ENCODE measurements around the gene PTPRCAP.

Gene PTPRCAP

DNA sequence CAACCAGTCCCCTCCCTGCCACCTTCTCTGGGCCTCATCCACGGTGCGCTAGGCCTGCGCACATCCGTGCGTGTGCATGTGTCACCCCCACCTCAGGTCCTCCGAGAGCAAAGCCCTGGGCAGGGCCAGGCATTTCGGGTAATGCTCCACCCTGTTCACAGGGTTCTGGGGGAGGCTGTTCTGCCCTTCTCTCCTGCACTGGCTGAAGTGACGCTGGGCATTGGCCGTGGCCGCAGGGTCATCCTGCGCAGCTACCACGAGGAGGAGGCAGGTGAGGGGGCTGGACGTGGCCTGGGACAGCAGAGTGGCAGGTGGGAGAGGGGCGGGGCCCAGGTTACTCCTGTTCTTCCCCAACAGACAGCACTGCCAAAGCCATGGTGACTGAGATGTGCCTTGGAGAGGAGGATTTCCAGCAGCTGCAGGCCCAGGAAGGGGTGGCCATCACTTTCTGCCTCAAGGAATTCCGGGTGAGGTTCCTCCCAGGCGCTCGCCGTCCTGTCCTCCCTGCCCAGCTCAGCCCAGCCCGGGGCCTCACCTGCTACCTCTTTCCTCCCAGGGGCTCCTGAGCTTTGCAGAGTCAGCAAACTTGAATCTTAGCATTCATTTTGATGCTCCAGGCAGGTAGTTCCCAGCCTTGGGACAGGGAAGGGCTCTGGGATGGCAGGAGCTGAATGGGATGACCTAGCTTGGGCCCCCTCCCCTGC is 41.8 kb downstream of the PTPRCAP start:
- no peak for DNase-seq

DNA sequence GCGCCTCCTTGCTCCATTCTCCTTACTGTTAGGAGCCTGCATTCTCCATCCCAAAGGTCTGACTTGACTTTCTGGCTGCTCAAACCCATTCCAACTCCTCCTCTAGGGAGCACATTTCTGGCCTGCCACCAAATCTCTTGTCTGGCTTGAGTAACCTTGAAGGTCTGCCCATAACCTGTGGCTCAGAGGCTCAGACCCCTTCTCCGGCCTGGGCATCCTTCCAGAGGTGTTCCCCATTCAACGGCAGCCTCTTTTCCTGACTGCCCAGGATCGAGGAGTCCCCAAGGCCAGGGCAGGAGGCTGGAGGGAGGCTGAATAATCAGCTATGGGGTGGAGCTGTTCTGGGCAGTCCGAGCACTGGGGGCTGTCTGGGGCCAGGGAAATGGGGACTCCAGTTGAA is 43.5 kb downstream of the PTPRCAP start:
- DNase-seq = no peak

DNA sequence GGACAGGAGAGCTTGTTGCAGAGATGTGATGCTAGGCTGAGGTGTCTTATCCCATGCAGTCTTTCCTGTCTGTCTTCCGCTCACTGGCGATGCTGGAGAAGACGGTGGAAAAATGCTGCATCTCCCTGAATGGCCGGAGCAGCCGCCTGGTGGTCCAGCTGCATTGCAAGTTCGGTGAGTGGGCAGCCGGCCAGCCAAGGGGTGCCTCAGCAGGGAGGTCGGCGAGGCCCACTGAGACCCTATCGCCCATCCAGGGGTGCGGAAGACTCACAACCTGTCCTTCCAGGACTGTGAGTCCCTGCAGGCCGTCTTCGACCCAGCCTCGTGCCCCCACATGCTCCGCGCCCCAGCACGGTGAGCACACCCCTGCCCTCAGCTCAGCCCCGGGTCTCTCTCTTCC is 44.0 kb downstream of the PTPRCAP start:
- DNase-seq = no peak

DNA sequence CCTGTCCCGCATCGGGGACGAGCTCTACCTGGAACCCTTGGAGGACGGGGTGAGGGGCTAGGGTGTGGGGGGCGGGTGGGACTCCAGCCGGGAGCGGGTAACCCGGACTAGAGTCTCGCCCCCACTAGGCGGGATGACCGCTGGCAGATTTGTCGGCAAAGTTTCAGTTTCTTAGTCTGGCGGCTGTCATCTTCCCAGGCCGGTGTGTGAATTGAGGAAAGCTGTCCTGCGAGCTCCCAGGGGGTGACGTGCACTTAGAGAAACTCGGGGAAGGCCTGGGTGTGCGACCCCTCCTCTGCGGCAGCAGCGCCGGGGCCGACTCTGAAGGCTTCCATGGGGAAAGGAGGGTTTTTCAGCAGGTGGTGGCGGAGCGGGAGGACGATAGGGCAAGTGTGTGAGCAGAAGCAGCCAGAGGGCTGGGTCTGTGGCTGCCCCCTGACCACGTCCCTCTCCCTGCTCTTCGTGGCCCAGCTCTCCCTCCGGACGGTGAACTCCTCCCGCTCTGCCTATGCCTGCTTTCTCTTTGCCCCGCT is 45.2 kb downstream of the PTPRCAP start:
- DNase-seq = no peak

DNA sequence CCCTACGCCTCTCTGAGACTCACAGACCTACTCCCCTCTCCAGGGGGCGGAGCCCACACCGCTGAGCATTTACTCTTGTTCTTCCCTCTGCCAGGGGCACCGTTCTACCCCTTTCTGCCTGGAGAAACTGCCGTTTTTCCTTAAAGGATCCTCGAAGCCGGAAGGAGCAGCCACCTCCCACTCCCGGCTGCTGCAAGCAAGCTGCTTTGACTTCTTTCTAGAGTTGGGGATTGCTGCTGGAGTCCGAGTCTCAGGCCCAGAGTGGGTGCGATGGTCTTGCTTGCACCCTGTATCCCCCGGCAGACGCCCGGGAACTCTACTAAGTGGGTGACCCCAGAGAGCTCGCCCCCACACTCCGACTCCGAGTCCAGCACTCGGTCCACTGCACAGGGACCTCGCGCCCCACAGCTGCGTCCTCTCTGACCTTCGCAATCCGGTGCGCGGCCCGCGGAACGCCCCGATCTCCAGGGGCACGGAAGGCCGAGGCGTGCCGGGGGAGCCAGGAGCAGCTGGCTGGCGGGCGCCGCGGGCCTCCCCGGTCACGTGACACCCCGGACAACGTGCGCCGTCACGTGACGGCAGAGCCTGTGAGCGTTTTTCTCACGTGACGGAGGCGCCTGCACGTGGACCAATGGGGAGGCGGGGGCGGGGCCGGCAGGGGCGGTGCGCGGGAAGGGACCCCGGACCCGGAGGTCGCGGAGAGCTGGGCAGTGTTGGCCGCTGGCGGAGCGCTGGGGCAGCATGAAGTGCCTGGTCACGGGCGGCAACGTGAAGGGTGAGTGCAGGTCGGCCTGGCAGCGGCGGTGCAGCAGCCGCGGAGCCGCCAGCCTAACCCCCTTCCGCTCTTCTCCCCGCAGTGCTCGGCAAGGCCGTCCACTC is 45.9 kb downstream of the PTPRCAP start, which contains the start of gene RAD9A:
TSS of gene RAD9A (plus strand) at position 683 of the 879 bp plus-strand sequence. CDS start at position 742, 59 bp downstream.
- DNase-seq = peak; percentile 92

DNA sequence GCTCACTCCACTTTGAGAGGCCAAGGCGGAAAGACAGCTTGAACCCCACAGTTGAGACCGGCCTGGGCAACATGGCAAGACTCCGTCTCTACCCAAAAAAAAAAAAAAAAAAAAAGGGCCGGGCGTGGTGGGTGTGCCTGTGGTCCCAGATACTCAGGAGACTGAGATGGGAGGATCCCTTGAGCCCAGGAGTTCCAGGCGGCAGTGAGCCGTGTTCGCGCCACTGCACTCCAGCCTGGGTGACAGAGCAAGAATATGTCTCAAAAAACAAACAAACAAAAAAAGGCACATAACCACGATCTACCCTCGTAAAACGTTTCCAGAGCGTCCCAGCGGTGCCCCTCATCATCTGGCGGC is 46.6 kb downstream of the PTPRCAP start:
- no peak for DNase-seq

DNA sequence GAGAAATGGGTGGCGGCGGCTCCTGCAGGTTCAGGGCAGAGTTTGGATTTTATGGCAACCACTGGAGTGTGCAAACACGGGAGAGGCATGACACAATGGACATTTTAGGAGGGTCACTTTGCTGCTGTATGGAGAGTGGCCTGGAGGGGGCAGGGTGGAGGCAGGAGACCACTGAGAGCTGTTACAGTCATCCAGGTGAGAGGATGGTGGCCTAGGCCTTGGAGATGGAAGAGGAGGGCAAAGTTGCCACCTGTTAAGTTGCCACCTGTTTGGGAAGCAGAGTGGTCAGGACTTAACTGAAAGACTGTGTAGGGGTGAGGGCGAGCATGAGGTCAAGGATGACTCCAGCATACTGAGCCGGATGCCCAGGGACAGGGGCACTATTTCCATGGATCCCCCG is 48.0 kb downstream of the PTPRCAP start:
- peak; percentile 58 for DNase-seq

DNA sequence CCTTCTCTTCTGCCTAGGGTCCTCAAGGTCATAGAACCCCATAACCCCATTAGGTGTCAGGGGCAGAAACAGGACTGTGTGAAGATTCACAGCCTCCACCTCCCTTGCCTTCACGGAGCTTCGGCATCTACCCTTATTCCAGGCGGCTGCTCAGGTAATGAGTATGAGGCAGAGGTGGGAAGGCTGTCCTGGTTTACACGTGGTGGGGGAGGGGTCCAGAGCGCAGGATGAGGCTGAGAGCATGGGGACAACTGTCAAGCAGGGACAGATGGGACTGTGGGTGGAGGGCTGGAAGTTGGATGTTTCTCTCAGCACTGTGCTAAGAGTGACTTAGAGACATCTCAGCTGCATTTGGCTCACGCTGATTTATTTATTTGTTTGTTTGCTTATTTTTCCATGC is 50.0 kb downstream of the PTPRCAP start:
- DNase-seq = no peak

DNA sequence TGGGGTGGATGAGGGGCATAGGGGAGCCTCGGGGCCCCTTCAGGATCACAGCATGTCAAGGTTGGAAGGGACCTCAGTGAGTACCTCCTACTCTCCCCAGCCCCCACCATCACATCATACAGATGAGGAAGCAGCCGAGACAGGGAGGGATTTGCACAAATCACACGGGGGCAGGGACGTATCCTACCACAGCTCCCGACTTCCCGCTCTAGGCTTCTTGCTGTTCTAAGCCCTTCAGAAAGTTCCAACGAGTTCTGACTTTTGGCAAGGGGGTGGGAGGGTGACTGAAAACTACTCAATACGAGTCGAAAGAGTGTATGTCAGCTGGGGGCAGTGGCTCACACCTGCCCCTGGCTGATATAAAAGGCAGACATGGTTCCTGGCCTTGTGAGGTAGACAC is 50.4 kb downstream of the PTPRCAP start:
- no peak for DNase-seq
